OCI-LY3 (cell line): ENCODE measurements around the gene KCTD15.

Source experiments
- EZH2phosphoT487 ChIP-seq: fragments of 200-600 bp; shearing (Covaris generic); IDR thresholded peaks from 2 replicates; pipeline ENCODE4 v1.6.1; 2018; ENCODE audit warnings: antibody characterized with exemption, mixed run types, low read depth
- TF ChIP-seq, protein P1 (sequence below): fragments of 200-600, 300-600 bp; sonication (generic); IDR thresholded peaks from 2 replicates; pipeline ENCODE4 v1.5.1; 2014; ENCODE audit warnings: antibody characterized with exemption, low read length, low read depth

DNA sequence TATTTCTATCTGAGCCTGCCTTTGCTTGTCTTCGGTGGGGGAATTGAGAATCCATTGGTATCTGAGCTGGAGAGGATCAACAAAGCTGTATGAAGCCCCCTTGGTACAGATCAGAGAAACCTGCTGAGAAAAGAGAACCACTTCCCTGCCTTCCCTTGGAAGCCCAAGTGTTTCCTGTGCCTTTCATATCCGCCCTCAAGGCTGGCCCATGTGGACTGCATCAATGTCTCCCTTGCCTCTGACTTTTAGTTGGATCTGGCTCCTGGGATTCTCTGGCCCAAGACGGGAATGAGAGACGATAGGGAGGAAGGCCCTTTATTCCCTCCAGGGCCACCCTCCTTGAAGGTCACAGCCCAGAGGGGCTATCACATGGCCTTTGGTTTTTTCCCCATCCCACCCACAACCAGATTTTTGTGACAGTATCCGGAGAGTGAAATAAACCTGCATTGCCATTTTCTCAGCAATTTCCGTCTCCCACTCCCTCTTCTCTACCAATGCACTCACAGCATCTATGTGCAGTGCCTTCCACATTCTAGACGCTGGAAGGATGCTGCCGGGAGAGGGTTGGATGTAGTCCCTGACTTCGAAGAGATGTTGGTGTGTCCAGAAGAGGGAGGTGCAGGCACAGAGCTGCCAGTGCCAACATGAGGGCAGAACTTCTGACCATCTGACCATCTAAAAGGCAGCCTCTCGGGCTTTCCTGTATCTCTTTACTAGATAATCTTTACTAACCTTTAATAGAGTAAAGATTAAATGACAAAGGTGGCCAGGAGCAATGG, 63.8 kb downstream of the KCTD15 start:
- TF ChIP-seq, protein P1, sequence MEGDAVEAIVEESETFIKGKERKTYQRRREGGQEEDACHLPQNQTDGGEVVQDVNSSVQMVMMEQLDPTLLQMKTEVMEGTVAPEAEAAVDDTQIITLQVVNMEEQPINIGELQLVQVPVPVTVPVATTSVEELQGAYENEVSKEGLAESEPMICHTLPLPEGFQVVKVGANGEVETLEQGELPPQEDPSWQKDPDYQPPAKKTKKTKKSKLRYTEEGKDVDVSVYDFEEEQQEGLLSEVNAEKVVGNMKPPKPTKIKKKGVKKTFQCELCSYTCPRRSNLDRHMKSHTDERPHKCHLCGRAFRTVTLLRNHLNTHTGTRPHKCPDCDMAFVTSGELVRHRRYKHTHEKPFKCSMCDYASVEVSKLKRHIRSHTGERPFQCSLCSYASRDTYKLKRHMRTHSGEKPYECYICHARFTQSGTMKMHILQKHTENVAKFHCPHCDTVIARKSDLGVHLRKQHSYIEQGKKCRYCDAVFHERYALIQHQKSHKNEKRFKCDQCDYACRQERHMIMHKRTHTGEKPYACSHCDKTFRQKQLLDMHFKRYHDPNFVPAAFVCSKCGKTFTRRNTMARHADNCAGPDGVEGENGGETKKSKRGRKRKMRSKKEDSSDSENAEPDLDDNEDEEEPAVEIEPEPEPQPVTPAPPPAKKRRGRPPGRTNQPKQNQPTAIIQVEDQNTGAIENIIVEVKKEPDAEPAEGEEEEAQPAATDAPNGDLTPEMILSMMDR = no peak
- no peak for TF ChIP-seq EZH2phosphoT487
